ENCODE data around the gene DMD.

Gene DMD

GRCh38 chrX:32582729-32583128 is 628.6 kb downstream of the DMD start:
- H3K4me1 Mint-ChIP-seq, result no peaks in the 10 kb centered on the region
- H3K36me3 Mint-ChIP-seq (ENCODE audit: low read depth), result no peaks in the 10 kb centered on the region
- no peaks in the 10 kb centered on the region for H3K9me3 Mint-ChIP-seq
- H3K27ac Mint-ChIP-seq, result no peak overlapping the region
- TF ChIP-seq, protein P1, sequence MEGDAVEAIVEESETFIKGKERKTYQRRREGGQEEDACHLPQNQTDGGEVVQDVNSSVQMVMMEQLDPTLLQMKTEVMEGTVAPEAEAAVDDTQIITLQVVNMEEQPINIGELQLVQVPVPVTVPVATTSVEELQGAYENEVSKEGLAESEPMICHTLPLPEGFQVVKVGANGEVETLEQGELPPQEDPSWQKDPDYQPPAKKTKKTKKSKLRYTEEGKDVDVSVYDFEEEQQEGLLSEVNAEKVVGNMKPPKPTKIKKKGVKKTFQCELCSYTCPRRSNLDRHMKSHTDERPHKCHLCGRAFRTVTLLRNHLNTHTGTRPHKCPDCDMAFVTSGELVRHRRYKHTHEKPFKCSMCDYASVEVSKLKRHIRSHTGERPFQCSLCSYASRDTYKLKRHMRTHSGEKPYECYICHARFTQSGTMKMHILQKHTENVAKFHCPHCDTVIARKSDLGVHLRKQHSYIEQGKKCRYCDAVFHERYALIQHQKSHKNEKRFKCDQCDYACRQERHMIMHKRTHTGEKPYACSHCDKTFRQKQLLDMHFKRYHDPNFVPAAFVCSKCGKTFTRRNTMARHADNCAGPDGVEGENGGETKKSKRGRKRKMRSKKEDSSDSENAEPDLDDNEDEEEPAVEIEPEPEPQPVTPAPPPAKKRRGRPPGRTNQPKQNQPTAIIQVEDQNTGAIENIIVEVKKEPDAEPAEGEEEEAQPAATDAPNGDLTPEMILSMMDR (IDR thresholded peaks at IDR 0.05; ENCODE audit: unreplicated experiment in 3 of 3), result no peak
- H3K4me3 Mint-ChIP-seq, result no peak overlapping the region
- no peaks in the 10 kb centered on the region for H3K27me3 Mint-ChIP-seq (ENCODE audit: low read depth)

DNA sequence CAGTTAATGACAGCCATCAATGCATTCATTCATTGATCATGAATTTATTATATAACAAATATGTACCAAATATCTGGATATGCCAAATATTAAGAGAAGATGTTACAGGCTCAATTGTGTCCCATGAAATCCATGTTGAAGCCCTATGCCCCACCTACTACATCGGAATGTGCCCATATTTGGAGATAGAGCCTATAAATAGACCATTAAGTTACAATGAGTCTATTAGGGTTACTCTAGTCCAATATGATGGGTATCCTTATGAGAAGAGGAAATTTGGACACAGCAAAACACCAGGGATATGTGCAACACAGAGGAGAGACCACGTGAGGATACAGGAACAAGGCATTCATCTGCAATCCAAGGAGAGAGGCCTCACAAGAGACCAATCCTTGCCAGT is 634.5 kb downstream of the DMD start:
- H3K4me3 Mint-ChIP-seq, result no peak overlapping the region
- H3K36me3 Mint-ChIP-seq (ENCODE audit: low read depth), result no peaks in the 10 kb centered on the region
- no peaks in the 10 kb centered on the region for H3K9me3 Mint-ChIP-seq
- H3K27ac Mint-ChIP-seq, result no peak overlapping the region
- TF ChIP-seq, protein P1 (IDR thresholded peaks at IDR 0.05; ENCODE audit: unreplicated experiment in 3 of 3), result no peak
- H3K27me3 Mint-ChIP-seq (ENCODE audit: low read depth), result no peaks in the 10 kb centered on the region
- no peaks in the 10 kb centered on the region for H3K4me1 Mint-ChIP-seq

GRCh38 chrX:32572644-32573043 is 638.7 kb downstream of the DMD start:
- no peaks in the 10 kb centered on the region for H3K4me1 Mint-ChIP-seq
- no peaks in the 10 kb centered on the region for H3K27me3 Mint-ChIP-seq (ENCODE audit: low read depth)
- no peak overlapping the region for H3K4me3 Mint-ChIP-seq
- no peak overlapping the region for H3K27ac Mint-ChIP-seq
- no peaks in the 10 kb centered on the region for H3K36me3 Mint-ChIP-seq (ENCODE audit: low read depth)
- TF ChIP-seq, protein P1 (IDR thresholded peaks at IDR 0.05; ENCODE audit: unreplicated experiment in 3 of 3), result no peak
- H3K9me3 Mint-ChIP-seq, result no peaks in the 10 kb centered on the region

GRCh38 chrX:32571579-32571978 is 639.8 kb downstream of the DMD start:
- no peak overlapping the region for H3K27ac Mint-ChIP-seq
- TF ChIP-seq, protein P1 (IDR thresholded peaks at IDR 0.05; ENCODE audit: unreplicated experiment in 3 of 3), result no peak
- H3K27me3 Mint-ChIP-seq (ENCODE audit: low read depth), result no peaks in the 10 kb centered on the region
- no peaks in the 10 kb centered on the region for H3K36me3 Mint-ChIP-seq (ENCODE audit: low read depth)
- H3K4me3 Mint-ChIP-seq, result no peak overlapping the region
- no peaks in the 10 kb centered on the region for H3K4me1 Mint-ChIP-seq
- H3K9me3 Mint-ChIP-seq, result no peaks in the 10 kb centered on the region

DNA sequence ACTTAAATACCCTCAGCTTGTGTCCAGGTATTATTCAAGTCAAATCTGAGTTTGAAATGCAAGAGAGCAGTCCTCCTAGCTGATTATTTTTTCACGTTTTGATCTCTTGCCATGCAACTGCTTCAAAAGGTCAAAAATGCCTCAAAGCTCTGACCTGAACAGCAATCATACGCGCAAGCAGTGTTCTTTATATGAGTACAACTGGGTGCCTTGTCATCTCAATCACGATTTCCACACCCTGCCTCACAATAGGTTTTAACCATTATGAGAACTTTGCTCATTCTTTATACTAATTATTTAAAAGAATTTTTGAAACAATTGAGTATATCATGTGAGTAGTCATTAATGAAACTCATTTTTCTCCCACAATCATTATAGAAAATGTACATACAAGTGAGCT is 649.1 kb downstream of the DMD start:
- Mint-ChIP-seq H3K4me1 (no peaks in the 10 kb centered on the region), H3K4me3 (no peak overlapping the region), H3K9me3 (no peaks in the 10 kb centered on the region), H3K27ac (no peak overlapping the region), H3K36me3 (ENCODE audit: low read depth) (no peaks in the 10 kb centered on the region), H3K27me3 (ENCODE audit: low read depth) (no peaks in the 10 kb centered on the region)
- TF ChIP-seq, protein P1 (IDR thresholded peaks at IDR 0.05; ENCODE audit: unreplicated experiment in 3 of 3), result no peak

- H3K27me3 Mint-ChIP-seq (ENCODE audit: low read depth), result no peaks in the 10 kb centered on the region
- H3K4me3 Mint-ChIP-seq, result no peak overlapping the region
- H3K36me3 Mint-ChIP-seq (ENCODE audit: low read depth), result no peaks in the 10 kb centered on the region
- H3K4me1 Mint-ChIP-seq, result no peaks in the 10 kb centered on the region
- no peaks in the 10 kb centered on the region for H3K9me3 Mint-ChIP-seq
- TF ChIP-seq, protein P1 (IDR thresholded peaks at IDR 0.05; ENCODE audit: unreplicated experiment in 3 of 3), result no peak
- H3K27ac Mint-ChIP-seq, result no peak overlapping the region
Measured at GRCh38 chrX:32545101-32545500, 666.2 kb downstream of the DMD start.
